GM18868 (cell line): Measurements from ENCODE around the gene ITGA2.

ENCODE experiments used
- ATAC-seq: cut with Tn5 transposase; IDR thresholded peaks from one replicate; pipeline ENCODE4 v1.9.1; 2021; ENCODE audit warnings: mild to moderate bottlenecking, moderate library complexity; ENCODE audit not compliant: unreplicated experiment

Gene ITGA2

GRCh38 chr5:52988335-52989024 is 672 bp upstream of the ITGA2 start:
- no peak for ATAC-seq

- ATAC-seq: peak; percentile 18
These were observed 802 bp downstream of the ITGA2 start for GRCh38 chr5:52989781-52990527.

- no peak for ATAC-seq
These were observed 1.4 kb downstream of the ITGA2 start for GRCh38 chr5:52990528-52990925.

DNA sequence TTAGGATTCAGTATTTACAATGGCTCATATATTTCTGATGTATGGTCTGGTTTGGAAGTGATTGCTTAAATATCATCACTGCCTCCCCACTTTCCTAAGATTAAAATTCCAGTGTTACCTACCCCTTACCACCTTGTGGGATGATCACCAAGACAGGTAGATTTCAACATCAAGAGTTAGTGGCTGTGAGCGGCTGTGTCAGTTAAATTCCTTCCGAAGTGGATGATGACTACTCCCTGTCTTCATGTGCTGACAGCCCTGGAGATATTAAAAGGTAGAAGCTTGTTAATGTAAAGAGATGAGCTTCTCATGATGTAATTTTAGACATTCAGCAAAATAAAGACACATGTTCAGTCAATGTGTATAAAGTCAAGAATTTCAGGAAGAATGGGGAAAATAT is 4.2 kb downstream of the ITGA2 start:
- no peak for ATAC-seq

DNA sequence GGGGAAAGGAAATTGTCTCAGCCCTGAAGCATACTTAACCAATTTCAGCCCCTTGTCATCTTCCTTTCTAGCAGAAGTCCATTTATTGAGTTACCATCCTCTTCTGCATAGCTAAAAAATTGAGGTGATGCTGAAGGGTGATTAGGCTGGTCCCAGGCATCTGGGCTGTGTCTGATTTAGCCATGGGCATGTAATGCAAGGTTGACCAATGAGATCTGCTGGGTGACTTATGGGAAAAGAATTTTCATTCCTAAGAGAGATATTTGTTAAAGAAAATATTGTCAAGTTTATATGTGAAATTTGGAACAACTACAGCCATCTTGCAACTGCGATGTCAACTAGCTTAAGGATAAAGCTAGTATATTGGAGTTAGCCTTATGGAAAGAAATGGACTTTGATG is 5.1 kb downstream of the ITGA2 start:
- ATAC-seq: no peak

- ATAC-seq: no peak
These were observed 5.9 kb downstream of the ITGA2 start for GRCh38 chr5:52995095-52995494.

DNA sequence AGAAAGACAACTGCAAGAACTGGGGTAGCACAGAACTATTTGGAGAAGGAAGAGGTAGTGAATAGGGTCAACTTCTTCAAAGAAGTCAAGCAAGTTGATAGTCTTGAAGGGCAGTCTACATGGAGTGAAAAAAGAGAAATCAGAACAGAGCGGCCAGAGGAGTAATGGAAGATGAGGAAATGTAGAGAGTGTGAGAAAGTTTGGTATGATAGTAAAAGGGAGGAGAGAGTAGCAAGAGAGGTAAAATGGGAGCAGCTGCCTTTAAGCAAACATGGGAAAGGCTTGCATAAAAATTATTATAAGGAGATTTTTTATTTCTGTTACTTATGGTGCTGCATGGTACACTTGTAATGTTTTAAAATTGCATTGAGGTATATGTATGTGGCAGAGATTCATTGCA is 6.8 kb downstream of the ITGA2 start:
- no peak for ATAC-seq

GRCh38 chr5:52996979-52997378 is 7.8 kb downstream of the ITGA2 start:
- ATAC-seq: no peak

DNA sequence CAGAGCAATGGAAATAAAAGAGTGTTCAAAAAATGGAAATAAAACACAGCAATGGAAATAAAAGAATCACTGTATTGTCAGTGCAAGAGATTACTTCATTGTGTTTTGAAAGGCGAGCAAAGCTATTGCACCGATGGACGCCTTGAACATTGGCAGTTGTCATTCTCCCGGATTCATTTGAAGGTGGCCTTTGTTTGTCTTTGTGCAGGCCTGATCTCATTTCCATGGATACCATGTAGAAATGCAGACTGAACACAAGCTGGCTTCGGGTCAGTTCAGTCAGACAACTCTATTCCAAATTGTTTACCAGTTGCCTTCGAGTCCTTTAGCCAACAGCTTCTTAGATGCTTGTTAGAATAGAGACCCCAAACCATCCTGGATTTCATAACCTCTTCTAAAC is 8.3 kb downstream of the ITGA2 start:
- ATAC-seq: no peak

- peak; percentile 81 for ATAC-seq
These were observed 9.6 kb downstream of the ITGA2 start for GRCh38 chr5:52998552-52999313.

DNA sequence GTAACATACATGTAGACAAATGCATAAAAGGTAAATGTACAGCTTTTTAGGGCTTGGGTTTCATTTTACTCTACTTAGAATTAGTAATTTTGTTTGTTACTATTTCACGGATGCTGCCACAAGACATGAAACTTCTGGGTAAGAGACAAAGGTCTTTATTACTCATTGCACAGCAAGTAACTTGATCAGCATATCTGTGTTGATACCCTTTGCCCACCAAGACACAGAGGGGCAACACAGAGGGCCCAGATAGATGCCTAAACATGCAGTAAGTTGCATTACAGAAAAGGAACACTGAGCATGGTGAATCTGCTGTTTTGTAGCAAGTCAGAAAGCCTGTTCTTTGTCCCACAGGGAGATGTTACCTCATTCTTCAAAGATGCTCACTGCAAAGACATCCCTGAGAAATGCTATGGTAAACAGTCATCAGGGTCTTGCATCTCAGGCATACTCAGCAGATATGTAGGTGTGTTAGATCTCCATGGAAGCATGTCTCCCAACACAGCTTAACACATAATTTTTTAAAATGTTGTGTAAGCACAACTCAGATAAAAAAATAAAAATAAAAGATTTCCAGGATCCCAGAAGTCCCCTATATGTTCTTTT is 10.3 kb downstream of the ITGA2 start:
- peak; percentile 29 for ATAC-seq

GRCh38 chr5:53001541-53001940 is 12.4 kb downstream of the ITGA2 start:
- no peak for ATAC-seq

DNA sequence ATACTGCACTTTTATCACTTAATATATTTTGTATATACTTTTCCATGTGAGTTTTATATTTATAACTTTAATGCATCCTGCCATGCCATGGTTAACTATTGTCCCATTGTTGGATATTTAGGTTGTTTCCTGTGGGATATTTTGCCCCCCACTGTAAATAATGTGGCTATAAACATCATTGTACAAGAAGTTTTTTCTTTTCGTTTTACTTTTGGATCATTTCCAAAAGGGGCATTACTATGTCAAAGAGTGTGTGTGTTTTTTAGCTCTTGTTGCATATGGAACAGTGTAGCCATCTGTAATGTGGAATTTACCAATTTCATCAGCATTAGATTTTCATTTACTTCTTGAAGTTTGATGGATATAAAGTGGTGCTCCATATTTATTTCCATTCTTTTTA is 13.3 kb downstream of the ITGA2 start:
- ATAC-seq: no peak

GRCh38 chr5:53003144-53003543 is 14.0 kb downstream of the ITGA2 start:
- ATAC-seq: no peak

- no peak for ATAC-seq
These were observed 18.0 kb downstream of the ITGA2 start for GRCh38 chr5:53006911-53007890.

GRCh38 chr5:53008751-53009150 is 19.6 kb downstream of the ITGA2 start:
- ATAC-seq: peak; percentile 99

DNA sequence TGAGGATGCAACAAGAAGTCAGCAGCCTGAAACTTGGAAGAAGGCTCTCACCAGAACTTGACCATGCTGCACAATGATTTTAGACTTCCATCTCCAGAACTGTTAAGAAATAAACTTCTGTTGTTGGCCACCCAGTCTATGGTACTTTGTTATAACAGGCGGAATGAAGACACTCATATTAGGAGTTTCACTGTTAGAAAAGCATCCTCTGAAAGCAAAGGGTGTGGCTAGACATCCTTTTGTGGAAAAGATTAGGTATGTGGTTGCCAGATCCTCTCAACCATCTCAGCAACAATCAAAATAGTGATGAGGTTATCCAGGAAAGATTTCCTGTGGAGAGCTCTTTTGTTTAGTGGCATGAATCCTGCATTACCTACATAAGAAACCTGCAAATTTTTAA is 20.7 kb downstream of the ITGA2 start:
- ATAC-seq: no peak

DNA sequence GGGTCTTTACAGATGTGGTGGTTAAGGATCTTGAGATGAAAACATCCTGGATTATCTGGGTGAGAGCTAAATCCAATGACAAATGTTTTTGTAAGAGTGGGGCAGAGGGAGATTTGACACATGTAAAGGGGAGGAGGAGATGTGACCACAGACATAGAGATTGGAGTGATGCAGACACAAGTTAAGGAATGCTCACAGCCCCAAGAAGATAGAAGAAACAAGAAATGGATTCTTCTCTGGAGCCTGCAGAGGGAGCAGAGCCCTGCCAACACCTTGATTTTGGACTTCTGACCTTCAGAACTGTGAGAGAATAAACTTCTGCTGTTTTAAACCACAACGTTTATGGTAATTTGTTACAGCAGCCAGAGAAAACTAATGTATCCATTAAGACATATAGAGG is 21.7 kb downstream of the ITGA2 start:
- ATAC-seq: no peak

GRCh38 chr5:53011233-53011632 is 22.1 kb downstream of the ITGA2 start:
- no peak for ATAC-seq

GRCh38 chr5:53013857-53014256 is 24.7 kb downstream of the ITGA2 start:
- no peak for ATAC-seq
